Measurements from ENCODE around the gene ZBTB25.
"Not testable (repeated sequence)": the region's sequence is repeated elsewhere in the genome, so short reads cannot be mapped to it uniquely, and the experiment has no call there.

The ZBTB25 gene, protein sequence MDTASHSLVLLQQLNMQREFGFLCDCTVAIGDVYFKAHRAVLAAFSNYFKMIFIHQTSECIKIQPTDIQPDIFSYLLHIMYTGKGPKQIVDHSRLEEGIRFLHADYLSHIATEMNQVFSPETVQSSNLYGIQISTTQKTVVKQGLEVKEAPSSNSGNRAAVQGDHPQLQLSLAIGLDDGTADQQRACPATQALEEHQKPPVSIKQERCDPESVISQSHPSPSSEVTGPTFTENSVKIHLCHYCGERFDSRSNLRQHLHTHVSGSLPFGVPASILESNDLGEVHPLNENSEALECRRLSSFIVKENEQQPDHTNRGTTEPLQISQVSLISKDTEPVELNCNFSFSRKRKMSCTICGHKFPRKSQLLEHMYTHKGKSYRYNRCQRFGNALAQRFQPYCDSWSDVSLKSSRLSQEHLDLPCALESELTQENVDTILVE

GRCh38 chr14:64503434-64504309 lies at the start of gene ZBTB25:
TSS of gene ZBTB25 (minus strand) at chr14:64503838. CDS start at chr14:64490533, 13,305 bp downstream.
- peak; percentile 87 to 89 for DNase-seq (ENCODE audit: low read depth in 2 of 2)

DNA sequence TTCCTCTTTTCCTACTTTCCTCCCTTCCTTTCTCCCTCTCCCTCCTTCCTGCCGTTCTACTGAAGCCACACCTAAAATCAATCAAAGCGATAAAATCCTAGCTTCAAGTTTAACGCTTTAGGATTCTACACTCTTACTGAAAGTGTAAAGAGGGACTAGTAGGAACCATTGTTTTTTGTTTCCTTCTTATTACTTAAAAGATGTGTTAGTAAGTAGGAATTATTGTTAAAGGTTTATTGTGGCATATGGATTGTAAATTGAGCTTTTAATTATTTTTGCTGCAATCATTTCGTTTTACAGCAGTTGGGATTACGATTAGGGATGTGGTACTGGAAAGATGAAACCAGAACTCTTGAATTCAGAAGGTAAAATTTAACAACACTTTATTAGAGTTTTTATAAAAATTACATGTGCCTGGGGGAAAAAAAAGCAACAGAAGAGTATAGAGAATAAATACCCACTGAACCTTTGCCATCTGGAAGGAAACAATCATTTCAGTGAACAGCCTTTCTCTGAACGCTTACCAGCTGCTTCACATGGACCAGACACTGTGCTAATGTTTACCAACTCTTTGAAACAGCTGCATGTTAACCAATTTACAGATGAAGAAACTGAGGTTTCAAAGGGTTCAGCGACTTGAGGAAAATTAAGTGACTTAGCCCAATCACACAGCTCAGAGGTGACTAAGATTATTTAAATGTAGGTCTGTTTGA lies 47.1 kb upstream of the ZBTB25 start:
- DNase-seq (ENCODE audit: low read depth in 2 of 2): no peak

DNA sequence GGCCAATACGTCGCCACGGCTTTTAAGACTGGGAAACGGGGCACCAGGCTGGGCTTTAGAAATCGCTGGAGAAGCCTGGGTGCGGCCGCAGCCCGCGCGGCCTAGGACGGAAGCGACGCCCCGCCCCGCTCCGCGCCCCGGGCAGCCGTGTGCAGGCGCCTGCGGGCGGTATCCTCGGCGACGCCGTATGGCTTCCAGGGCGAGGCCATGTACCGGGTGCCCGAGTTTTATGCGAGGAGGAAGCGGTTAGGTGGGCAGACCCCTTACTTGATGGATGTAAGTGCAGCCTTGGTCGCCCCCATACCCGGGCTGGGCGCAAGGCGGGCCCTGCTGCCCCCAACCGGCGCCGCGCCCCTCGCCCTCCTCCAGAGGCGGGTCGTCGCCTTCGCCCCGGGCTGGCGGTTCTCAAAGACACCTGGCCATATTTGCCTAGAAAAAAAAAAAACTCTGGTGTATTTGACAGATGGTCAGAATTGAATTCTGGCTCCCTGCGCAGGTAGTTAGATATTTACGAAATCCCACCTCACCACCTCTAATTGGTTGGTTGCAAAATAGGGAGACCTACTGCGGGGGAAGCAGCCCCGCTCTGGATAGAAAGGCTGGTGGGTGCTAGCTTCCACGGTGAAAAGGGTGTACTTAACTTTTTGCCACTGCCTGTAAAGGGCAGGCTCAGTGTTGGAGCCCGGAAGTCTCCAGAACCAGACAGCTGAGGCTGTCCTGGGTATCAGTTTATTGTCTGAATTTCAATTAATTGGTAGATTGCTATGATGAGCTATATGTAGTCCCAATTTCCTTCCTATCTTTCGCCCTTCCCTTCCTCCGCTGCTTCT lies 46.4 kb upstream of the ZBTB25 start, which contains the start of gene PPP1R36:
PPP1R36 (plus strand) TSS at position 171 of the 830 bp plus-strand sequence; CDS start at position 208, 37 bp downstream.
- DNase-seq (ENCODE audit: low read depth in 2 of 2): no peak

GRCh38 chr14:64549016-64549415 lies 45.4 kb upstream of the ZBTB25 start:
- DNase-seq (ENCODE audit: low read depth in 2 of 2): no peak

DNA sequence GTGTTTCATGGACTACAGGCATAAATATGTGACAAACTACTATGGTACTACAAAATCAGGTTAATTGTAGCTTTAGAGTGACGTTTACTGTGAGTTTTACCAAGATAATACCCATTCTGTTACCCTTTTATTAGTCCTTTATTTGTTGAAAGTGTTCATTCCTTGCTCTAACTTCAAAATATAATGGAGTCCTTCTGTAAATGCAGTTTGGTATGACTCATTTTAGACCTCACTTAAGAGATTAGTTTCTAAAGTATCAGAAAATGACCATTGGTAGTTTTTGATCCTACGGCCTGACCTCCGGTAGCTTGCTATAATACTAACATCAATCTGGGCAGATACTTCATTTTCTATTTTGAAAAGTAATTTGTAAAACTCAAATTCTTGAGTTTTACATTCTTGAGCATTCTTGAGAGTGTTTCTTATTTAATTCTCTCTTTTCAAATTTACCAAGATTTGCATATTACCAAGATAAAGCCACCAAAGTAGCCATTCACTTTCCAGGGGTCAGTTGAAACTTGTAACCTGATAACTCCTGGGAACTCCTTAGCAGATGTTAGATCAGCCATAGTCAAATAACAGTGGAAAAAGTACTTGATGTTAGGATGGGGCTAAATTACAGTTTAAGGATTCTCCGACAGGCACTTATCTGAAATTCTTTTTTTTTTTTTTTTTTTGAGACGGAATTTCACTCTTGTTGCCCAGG lies 41.1 kb upstream of the ZBTB25 start:
- DNase-seq (ENCODE audit: low read depth in 2 of 2): no peak

- no peak for DNase-seq (ENCODE audit: low read depth in 2 of 2)
Observed at GRCh38 chr14:64542836-64543201, 39.2 kb upstream of the ZBTB25 start.

- no peak for DNase-seq (ENCODE audit: low read depth in 2 of 2)
Observed at GRCh38 chr14:64541972-64542835, 38.6 kb upstream of the ZBTB25 start.

DNA sequence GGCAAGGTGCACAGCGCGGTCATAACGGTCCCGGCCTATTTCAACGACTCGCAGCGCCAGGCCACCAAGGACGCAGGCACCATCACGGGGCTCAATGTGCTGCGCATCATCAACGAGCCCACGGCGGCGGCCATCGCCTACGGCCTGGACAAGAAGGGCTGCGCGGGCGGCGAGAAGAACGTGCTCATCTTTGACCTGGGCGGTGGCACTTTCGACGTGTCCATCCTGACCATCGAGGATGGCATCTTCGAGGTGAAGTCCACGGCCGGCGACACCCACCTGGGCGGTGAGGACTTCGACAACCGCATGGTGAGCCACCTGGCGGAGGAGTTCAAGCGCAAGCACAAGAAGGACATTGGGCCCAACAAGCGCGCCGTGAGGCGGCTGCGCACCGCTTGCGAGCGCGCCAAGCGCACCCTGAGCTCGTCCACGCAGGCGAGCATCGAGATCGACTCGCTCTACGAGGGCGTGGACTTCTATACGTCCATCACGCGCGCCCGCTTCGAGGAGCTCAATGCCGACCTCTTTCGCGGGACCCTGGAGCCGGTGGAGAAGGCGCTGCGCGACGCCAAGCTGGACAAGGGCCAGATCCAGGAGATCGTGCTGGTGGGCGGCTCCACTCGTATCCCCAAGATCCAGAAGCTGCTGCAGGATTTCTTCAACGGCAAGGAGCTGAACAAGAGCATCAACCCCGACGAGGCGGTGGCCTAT lies 37.8 kb upstream of the ZBTB25 start:
- DNase-seq (ENCODE audit: low read depth in 2 of 2): no peak

DNA sequence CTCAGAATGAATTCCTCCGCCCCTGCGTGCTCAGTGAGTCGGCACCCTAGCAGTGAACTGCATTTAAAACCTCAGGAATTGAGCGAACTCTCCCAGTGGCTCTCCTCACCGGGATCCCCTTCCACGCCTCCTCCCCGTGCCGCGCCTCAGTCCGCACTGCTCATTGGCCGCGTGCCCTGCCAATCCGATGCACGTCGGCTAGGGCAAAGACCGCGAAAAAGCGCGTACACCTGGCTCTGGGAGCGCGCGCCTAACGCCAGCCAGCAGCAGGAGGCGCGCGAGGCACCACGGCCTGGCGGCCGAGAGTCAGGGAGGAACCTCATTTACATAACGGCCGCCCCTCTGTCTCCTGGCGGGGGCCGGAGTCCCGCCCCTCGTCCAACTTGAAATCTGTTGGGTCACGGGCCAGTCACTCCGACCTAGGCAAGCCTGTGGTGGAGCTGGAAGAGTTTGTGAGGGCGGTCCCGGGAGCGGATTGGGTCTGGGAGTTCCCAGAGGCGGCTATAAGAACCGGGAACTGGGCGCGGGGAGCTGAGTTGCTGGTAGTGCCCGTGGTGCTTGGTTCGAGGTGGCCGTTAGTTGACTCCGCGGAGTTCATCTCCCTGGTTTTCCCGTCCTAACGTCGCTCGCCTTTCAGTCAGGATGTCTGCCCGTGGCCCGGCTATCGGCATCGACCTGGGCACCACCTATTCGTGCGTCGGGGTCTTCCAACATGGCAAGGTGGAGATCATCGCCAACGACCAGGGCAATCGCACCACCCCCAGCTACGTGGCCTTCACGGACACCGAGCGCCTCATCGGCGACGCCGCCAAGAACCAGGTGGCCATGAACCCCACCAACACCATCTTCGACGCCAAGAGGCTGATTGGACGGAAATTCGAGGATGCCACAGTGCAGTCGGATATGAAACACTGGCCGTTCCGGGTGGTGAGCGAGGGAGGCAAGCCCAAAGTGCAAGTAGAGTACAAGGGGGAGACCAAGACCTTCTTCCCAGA lies 36.9 kb upstream of the ZBTB25 start, which contains the start of gene HSPA2:
HSPA2 (plus strand) TSS at position 534 of the 995 bp plus-strand sequence; CDS start at position 643, 109 bp downstream.
- DNase-seq (ENCODE audit: low read depth in 2 of 2): peak; percentile 86 to 92

- no peak for DNase-seq (ENCODE audit: low read depth in 2 of 2)
Observed at GRCh38 chr14:64536488-64537245, 33.0 kb upstream of the ZBTB25 start.

GRCh38 chr14:64531567-64531966 lies 27.9 kb upstream of the ZBTB25 start:
- DNase-seq (ENCODE audit: low read depth in 2 of 2): no peak

DNA sequence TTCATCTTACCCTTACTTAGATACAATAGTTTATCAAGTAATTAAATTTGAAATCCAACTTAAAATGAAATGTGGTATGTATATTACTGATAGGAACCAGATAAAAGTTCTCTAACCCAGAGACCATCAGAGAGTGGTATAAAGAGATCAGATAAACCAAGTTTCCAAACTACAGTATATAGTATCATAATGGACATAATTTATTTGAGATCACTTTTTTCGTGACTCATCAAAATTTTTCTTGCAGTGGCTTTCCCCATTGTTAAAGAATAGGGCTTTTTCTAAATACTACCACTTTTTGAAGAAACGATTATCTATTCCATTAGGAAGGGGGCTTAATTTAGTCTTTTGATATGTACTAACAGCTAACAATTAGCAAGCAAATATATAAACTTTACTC lies 21.7 kb upstream of the ZBTB25 start:
- no peak for DNase-seq (ENCODE audit: low read depth in 2 of 2)

DNA sequence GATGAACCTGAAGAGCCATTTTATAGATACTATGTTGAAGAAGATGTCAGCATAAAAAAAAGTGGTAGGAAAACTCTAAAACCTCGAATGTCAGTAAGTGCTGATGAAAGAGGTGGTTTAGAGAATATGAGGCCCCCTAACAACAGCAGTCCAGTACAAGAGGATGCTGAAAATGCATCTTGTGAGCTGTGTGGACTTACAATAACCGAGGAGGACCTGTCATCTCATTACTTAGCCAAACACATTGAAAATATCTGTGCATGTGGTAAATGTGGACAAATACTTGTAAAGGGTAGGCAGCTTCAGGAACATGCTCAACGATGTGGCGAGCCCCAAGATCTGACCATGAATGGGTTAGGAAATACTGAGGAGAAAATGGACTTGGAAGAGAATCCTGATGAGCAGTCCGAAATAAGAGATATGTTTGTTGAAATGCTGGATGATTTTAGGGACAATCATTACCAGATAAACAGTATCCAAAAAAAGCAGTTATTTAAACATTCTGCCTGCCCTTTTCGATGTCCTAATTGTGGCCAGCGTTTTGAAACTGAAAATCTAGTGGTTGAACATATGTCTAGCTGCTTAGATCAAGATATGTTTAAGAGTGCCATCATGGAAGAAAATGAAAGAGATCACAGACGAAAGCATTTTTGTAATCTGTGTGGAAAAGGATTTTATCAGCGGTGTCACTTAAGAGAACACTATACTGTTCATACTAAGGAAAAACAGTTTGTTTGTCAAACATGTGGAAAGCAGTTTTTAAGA lies 19.1 kb upstream of the ZBTB25 start:
- no peak for DNase-seq (ENCODE audit: low read depth in 2 of 2)

- no peak for DNase-seq (ENCODE audit: low read depth in 2 of 2)
Observed at GRCh38 chr14:64520699-64521098, 17.1 kb upstream of the ZBTB25 start.

DNA sequence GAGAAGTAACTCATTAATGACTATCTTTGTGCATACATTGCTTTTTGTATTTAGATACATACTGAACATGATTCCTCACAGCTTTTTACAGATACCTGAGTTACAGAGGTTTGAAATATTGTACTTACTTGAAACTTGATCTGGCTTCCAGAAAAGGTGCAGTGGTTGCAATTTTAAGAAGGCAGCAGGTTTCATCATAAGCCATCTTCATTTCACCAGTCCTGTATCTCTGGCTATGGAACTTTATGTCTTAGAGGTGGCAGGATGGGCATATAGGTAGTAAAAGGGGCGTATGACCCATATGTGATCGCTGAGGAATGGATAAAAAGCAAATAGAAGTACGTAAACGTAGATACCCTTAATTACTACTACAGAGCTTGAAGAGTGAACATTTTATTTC lies 14.6 kb upstream of the ZBTB25 start:
- DNase-seq (ENCODE audit: low read depth in 2 of 2): no peak

- DNase-seq (ENCODE audit: low read depth in 2 of 2): not testable (repeated sequence)
Observed at GRCh38 chr14:64517667-64518066, 14.0 kb upstream of the ZBTB25 start.

All from stimulated activated CD4-positive, alpha-beta T cell treated with anti-CD3 and anti-CD28 coated beads, Interleukin-12 subunit alpha, Interleukin-12 subunit beta, amount 100 ng/mL, for 24 hours (primary cell).